Amniotic epithelial cell (primary cell): ENCODE data around the gene ALPI.
"Not testable (repeated sequence)": the region's sequence is repeated elsewhere in the genome, so short reads cannot be mapped to it uniquely, and the experiment has no call there.

Experiments used
- DNase-seq: peaks from one replicate; pipeline ENCODE4 v3.0.0-alpha.2; 2010; ENCODE audit warnings: low read depth

The ALPI gene

GRCh38 chr2:232441922-232442321 lies 14.0 kb upstream of the ALPI start:
- not testable (repeated sequence) for DNase-seq

GRCh38 chr2:232442431-232442830 lies 13.5 kb upstream of the ALPI start:
- DNase-seq, result not testable (repeated sequence)

GRCh38 chr2:232443047-232443446 lies 12.9 kb upstream of the ALPI start:
- DNase-seq, result not testable (repeated sequence)

- not testable (repeated sequence) for DNase-seq
Observed at GRCh38 chr2:232443669-232444408, 12.1 kb upstream of the ALPI start.

GRCh38 chr2:232444409-232445148 lies 11.4 kb upstream of the ALPI start:
- peak; percentile 51 for DNase-seq

- DNase-seq, result not testable (repeated sequence)
Observed at GRCh38 chr2:232445149-232445885, 10.6 kb upstream of the ALPI start.

- DNase-seq, result not testable (repeated sequence)
Observed at GRCh38 chr2:232446266-232446777, 9.6 kb upstream of the ALPI start.

GRCh38 chr2:232447091-232447620 lies 8.8 kb upstream of the ALPI start:
- DNase-seq, result no peak

- DNase-seq, result no peak
Observed at GRCh38 chr2:232447638-232448303, 8.2 kb upstream of the ALPI start.

- DNase-seq, result no peak
Observed at GRCh38 chr2:232448304-232448690, 7.7 kb upstream of the ALPI start.

GRCh38 chr2:232449964-232450363 lies 6.0 kb upstream of the ALPI start:
- DNase-seq, result no peak

GRCh38 chr2:232451645-232452044 lies 4.3 kb upstream of the ALPI start:
- not testable (repeated sequence) for DNase-seq

- DNase-seq, result no peak
Observed at GRCh38 chr2:232454630-232455029, 1.3 kb upstream of the ALPI start.

GRCh38 chr2:232456296-232457120 lies 555 bp downstream of the ALPI start:
- no peak for DNase-seq

- no peak for DNase-seq
Observed at GRCh38 chr2:232457121-232458011, 1.4 kb downstream of the ALPI start.

- no peak for DNase-seq
Observed at GRCh38 chr2:232458051-232458660, 2.2 kb downstream of the ALPI start.

- DNase-seq, result no peak
Observed at GRCh38 chr2:232458661-232459418, 2.9 kb downstream of the ALPI start.

GRCh38 chr2:232459419-232460035 lies 3.6 kb downstream of the ALPI start:
- no peak for DNase-seq
